CD4-positive, alpha-beta T cell treated with Interleukin-1 beta for 1 hour (primary cell): ENCODE results near the gene CBARP.
"Not testable (repeated sequence)": the region's sequence is repeated elsewhere in the genome, so short reads cannot be mapped to it uniquely, and the experiment has no call there.

Experiments
- DNase-seq, 2 donors: peaks; one replicate each; pipeline ENCODE4 v3.0.0-alpha.2; 2020 to 2022

Gene CBARP

DNA sequence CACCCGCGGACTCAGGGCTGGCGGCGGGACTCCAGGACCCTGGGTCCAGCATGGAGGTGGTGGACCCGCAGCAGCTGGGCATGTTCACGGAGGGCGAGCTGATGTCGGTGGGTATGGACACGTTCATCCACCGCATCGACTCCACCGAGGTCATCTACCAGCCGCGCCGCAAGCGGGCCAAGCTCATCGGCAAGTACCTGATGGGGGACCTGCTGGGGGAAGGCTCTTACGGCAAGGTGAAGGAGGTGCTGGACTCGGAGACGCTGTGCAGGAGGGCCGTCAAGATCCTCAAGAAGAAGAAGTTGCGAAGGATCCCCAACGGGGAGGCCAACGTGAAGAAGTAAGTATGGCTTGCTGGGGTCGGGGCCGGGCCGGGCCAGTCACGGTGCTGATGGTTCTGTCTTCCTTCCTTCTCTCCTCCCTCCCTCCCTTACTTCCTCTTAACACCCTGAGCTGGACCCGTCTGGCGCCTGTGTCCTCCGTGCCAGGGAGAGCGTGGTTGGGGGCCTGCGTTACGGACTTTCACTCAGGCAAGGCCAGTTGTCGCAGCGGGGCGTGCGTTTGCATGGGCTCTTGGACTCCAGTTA lies 30.8 kb downstream of the CBARP start:
- peak; percentile 26 to 49 for DNase-seq

DNA sequence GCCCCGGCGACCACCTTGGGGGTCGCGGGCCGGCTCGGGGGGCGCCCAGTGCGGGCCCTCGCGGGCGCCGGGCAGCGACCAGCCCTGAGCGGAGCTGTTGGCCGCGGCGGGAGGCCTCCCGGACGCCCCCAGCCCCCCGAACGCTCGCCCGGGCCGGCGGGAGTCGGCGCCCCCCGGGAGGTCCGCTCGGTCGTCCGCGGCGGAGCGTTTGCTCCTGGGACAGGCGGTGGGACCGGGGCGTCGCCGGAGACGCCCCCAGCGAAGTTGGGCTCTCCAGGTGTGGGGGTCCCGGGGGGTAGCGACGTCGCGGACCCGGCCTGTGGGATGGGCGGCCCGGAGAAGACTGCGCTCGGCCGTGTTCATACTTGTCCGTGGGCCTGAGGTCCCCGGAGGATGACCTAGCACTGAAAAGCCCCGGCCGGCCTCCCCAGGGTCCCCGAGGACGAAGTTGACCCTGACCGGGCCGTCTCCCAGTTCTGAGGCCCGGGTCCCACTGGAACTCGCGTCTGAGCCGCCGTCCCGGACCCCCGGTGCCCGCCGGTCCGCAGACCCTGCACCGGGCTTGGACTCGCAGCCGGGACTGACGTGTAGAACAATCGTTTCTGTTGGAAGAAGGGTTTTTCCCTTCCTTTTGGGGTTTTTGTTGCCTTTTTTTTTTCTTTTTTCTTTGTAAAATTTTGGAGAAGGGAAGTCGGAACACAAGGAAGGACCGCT lies 31.5 kb downstream of the CBARP start:
- no peak for DNase-seq

GRCh38 chr19:1205114-1206099 lies 32.4 kb downstream of the CBARP start, which contains the start of gene STK11:
STK11 (plus strand) TSS chr19:1205778; CDS start chr19:1206914, 1,136 bp downstream.
- peak; percentile 99 for DNase-seq

DNA sequence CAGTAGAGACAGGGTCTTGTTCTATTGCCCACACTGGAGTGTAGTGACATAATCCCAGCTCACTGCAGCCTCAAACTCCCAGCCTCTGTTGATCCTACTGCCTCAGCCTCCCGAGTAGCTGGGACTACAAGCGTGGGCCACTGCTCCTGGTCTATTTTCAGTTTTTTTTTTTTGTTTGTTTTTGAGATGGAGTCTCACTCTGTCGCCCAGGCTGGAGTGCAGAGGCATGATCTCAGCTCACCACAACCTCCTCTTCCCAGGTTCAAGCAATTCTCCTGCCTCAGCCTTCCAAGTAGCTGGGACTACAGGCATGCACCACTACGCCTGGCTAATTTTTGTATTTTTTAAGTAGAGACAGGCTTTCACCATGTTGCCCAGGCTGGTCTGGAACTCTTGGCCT lies 37.2 kb downstream of the CBARP start:
- DNase-seq = not testable (repeated sequence)

- DNase-seq = no peak
Measured at GRCh38 chr19:1199531-1199930, 38.3 kb downstream of the CBARP start.

GRCh38 chr19:1189419-1189818 lies 48.4 kb downstream of the CBARP start:
- DNase-seq = peak; percentile 39 to 43

DNA sequence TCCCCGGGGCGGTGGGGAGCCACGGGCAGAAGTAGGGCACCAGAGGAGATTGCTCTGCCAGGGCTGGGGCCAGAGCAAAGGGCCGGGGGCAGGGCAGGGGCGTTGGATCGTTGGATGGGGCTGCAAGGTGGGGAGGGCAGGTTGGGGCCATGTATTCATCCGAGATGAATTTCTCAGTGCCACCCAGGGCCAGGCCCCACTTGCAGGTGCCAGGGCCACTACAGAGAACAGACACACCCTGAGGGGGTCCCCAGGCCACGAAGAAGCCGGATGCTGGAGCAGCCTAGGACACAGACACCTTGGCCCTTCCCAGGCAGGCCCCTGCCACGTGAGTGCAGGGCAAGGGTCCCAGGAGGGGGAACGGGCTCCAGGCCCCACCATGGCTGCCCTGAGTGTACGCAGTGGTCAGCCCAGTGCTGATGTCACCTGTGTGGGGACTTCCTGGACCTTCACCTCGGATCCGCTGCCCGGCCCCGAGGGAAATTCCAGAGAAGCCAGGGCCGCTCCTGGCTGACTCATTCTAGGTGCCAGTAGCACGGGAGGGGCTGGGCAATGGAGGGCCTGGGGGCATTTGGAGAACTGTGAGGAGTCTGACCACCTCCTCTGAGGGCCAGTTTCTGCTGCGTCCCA lies 54.1 kb downstream of the CBARP start:
- no peak for DNase-seq

GRCh38 chr19:1182727-1183126 lies 55.1 kb downstream of the CBARP start:
- DNase-seq = no peak

DNA sequence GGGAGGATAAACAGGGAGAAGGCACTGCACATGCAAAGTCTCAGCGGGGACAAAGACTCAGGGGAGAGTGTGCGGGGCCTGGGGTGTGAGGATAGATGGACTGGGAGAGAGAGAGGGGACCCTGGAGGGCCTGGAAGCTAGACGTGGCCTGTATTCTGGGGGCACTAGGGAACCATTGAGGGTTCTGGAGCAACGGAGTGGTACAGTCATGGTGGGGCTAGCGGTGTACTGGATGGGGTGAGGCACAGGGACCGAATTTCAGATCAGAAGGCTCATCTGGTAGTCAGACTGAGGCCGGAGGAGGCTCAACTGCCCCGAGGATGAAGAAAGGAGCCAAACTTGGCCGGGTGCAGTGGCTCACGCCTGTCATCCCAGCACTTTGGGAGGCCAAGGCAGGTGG lies 55.7 kb downstream of the CBARP start:
- no peak for DNase-seq

GRCh38 chr19:1181606-1182005 lies 56.2 kb downstream of the CBARP start:
- DNase-seq = no peak
